ENCODE data around the gene FEZF1.

Gene FEZF1

DNA sequence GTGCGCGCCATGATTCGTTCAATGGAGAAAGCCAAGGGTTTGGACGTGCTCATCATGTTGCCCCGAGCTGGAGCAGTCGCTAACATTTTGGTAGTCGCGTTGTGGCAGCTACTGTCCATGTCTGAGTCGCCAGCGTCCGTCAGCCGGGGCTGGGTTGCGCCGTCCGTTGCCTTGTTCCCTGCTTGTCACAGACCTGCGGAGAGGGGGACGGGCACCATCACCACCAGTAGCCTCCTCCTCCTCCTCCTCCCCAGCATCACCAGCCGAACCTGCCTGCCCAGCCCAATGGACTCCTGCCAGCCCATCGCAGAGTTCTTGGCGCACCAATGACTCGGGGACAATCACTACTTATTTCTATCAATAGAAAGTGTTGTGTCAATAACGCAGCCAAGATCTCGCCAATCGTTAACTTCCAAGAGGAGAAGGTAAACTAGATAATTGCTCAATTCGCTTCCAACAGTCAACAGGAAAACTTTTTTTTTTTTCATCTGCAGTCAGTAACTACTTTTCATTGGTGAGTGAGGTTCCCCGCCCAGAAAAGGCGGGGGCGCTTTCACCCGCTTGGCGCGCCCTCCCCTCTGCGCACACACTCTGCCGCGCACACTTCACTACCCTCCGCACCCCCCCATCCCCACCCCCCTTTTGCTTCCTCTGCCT lies at the start of gene FEZF1:
Gene FEZF1, minus strand, starts transcription at position 432 of the 657 bp plus-strand sequence. Its CDS starts 313 bp downstream, at position 119.
- no peak for DNase-seq (ENCODE audit: low spot score)

DNA sequence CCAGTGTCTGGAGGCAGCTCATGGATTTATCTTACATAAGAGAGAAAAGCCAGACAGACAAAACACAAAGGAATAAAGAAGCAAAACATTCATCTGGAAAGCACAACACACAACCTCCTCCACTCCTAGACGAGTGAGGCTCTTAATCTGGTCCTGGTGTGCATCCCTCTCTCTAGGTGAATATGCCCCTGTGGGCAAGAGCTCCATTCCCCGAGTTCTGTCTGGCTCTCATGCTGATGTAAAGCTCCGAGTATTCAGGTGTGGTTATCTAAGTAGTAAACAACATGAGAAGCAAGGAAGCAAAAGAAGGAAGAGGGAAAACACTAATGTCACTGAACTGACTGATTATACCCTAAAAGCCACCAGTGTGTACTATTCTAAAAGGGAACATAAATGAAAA lies 47.9 kb upstream of the FEZF1 start:
- no peak for DNase-seq (ENCODE audit: low spot score)

DNA sequence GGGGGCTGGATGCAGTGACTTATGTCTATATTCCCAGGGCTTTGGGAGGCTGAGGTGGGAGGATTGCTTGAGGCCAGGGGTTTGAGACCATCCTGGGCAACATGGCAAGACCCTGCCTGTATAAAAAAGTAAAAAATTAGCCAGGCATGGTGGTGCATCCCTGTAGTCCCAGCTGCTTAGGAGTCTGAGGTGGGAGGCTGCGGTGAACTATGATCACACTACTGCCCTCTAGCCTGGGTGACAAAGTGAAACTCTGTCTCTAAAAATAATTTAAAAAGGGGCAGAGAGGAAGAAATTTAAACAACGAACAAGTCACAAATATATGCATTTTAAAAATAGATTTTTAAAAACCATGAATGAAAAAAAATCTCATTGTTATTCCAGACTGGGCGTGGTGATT lies 46.2 kb upstream of the FEZF1 start:
- DNase-seq (ENCODE audit: low spot score) = no peak

DNA sequence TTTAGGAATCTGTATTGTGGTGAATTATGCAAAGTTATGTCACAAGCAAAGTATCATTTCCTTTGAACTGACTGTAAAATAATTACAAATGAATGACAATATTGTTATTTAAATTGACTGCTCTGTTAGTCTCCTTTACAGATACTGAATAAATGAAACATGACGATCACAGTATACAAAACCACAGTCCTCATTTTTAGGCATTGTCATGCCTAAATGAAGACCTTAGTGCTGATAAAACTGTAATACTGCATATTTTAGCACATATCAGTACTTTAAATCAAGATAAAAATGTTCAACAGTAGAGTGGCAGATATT lies 39.7 kb upstream of the FEZF1 start:
- no peak for DNase-seq (ENCODE audit: low spot score)

DNA sequence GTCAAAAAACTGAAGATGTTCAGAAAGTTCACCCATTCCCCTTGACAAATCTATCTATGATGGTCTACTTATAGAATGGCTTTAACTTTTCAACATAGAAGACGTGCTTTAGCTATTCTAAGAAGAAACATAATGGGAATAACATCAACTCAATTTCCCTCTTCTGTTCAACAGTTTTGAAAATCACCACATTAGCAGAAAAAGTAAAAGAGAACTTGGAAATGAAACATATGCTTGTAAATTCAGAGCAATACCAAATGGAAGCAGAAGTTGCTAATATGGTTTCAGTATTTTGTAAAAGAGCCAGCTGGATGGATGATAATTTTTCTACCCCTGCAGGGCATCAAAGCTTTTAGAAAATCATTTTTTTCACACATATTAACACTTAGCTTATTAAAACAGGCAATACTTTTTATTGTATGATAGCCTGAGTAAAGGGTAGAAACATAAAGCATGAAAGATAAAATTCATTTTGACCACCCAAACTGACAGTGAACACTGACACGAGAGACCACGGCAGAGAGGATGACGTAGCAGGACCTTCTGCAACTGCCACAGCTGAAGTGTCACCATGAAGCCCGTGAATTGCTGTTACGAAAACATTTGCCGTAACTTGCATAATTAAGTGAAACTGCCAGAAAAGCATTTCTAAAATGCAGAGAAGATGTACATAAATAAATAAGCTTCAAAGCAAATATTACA lies 39.2 kb upstream of the FEZF1 start:
- no peak for DNase-seq (ENCODE audit: low spot score)

DNA sequence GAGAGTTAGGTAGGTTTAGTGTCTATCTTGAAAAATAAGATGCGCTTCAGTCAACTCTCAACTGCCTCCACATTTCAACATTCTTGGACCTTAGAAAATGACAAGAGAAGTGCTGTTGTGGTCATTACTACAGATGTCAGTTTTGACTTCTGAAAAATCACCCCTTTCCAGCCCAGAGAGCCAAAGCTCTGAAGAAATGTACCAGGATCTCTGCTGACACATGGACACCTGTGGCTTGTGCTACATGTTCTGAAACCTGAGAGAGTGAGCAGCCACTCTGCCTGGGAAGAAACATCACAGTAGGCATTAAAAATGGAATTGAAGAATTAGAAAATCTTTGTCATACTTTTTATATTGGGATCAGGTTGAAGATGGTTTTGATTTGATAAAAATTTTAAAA lies 35.9 kb upstream of the FEZF1 start:
- no peak for DNase-seq (ENCODE audit: low spot score)

DNA sequence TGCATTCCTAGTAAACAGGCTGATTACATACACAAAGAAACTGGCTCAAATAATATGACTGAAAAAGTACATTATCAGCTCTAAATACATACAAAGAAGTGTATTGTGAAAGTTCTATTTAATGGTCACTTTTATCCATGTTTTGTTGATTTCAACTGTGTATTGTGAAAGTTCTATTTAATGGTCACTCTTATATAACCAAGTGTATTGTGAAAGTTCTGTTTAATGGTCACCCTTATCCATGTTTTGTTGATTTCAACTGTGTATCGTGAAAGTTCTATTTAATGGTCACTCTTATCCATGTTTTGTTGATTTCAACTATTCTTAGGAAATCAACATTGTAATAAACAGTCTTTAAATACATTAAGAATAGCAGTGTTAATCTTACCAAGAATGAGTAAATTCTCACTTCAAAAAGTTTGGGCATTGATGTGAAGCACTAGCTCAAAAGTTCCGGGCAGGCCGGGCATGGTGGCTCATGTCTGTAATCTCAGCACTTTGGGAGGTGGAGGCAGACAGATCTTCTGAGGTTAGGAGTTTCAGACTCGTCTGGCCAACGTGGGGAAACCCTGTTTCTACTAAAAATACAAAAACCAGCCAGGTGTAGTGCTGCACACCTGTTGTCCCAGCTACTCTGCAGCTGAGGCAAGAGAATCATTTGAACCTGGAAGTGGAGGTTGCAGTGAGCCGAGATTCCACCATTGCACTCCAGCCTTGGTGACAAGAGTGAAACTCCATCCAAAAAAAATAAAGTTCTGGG lies 34.8 kb upstream of the FEZF1 start:
- no peak for DNase-seq (ENCODE audit: low spot score)

DNA sequence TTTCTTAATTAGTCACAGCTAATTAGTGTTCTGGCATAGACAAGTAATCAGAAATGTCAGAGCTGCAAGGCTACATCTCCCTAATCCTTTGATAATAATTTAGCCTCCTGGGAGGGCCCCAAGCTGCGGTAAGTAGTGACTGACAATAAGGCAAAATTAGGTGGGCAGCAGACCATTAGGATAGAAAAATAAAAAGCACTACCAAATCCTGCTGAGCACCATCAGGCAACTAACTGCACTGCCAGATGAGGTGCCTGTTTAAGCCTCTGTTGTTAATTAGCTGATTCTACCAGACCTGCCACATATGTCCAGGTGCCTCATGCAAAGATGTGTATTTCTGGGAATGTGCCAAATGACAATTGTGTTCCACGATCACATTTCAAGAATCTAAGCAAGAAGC lies 32.5 kb upstream of the FEZF1 start:
- DNase-seq (ENCODE audit: low spot score) = no peak

DNA sequence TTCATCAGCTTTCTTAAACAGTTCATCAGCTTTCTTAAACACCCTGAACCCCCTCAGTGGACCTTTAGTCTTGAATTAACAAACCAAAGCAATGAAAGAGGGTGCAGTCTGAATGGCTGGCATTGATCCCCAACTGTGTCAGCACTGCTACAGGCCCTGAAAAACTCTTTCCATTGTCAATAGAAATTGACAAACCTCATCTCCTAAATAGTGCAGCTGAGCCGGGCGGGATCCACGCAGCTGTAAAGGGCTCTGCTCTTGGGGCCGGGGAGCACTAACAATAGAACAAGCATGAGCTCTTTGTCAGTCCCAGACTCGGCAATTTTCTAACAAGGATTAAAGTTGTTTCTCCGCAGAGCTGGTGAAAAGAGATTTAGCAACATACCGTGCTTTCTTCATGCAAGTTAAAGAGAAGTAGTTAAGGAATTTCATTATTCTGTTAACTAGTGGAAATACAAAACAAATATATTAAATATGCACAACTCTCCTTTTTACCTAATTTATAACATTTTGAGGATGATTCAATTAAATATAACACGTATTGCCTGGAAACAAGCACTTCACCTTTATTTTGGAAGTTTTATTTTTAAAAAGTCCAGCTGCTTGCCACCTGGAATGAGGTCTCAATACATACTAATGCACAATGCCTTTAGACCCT lies 24.7 kb upstream of the FEZF1 start:
- DNase-seq (ENCODE audit: low spot score) = no peak

DNA sequence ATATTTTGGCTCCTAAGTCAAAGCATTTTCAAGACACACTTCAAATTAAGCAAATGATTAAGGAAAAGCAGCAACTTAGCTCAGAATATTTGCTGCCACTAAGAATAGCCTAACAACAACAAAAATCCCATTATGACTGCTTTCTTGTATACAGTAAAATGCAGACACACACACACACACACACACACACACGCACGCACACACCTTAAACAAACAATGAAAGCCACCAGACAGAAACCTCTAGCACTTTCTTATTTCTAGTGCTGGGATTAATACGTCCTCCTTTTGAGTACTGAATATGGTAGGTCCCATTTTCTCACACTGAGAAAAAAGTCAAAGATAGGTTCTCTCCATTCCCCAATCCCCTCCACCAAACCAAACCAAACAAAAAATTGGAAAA lies 23.4 kb upstream of the FEZF1 start:
- no peak for DNase-seq (ENCODE audit: low spot score)

DNA sequence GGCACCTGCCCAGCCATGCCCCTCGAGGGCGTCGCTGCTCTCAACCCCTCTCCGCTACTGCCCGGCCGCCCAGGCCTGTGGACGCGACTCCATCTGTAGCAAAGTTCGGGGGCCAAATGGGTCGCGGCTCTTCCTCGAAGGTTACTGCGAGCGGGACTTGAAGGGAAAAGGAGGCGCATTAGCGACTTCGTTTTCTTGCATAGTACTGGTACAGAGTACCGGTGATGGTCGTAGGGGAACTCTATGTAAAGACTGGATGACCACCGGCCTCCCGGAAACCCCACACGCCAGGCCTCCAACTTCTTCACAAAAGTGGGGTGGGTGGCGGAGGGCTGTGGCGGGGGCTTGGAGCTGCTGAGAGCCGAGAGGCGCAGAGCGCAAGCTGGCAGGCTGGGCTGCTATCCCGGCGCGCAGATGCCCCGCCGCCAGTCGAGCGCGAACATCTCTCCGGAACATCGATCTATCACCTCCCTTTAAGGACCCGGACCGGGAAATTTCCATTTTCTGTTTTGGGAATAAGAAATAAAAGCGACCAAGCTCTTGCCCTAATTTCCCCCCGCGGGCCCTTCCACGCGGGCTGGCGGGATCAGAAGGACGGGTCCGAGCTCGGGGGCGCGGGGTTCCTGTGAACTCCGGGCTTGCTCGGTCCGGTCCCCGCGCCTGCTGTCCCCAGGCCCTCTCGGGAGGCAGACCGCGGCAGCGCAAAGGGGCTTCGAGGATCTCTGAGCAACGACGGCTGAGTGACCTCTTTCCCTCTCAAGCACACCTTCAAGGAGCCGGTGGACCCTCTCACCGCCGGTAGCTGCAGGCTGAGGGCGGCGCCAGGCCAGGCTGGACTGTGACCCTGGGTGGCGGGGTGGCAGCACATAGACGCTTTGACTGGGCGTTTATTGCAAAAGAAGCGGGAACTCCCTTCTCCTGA lies 12.2 kb upstream of the FEZF1 start:
- DNase-seq (ENCODE audit: low spot score) = no peak

DNA sequence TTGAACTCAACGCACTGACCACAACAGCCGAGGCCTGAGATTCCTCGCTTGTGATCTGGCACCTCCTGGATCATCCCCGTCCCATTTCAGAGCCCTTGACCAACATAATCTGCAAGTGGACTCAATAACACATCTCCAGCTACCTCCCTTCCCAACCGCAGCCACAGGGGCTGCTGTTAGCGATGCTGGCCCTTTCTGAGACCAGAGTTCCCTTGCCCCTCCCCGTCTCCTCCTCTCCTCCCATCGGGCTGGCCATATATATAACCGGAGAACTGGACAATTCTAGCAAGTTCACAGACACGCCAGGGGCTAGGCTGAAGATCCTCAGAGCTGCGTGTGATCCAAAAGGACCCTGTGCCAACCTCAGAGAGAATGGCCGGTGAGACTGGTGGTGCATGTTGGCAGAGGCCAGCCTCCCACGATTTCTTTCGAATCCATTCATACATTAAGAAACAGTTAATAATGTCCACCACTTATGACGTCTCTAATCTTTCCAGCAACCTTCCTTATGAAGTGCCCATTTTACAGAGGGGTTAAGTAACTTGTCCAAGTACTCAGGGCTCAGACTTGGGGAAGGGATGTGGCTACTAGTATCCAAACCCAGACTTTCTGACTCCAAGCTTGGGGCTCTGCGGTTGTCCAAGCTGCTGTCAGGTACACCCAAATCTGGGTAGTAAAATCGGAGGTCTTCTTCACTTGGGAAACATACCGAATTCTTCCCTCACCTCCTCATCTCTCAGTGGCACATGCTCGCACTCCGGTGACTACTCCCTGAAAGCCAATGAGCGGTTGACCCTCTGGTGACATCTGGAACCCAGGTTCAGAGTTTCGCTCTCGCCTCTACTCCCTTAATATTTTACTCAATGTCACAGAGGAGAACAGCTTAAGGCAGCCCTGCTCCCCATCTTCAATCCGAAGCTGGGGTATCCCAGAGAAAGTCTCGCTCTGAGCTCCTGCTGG lies 11.2 kb upstream of the FEZF1 start:
- DNase-seq (ENCODE audit: low spot score) = no peak

DNA sequence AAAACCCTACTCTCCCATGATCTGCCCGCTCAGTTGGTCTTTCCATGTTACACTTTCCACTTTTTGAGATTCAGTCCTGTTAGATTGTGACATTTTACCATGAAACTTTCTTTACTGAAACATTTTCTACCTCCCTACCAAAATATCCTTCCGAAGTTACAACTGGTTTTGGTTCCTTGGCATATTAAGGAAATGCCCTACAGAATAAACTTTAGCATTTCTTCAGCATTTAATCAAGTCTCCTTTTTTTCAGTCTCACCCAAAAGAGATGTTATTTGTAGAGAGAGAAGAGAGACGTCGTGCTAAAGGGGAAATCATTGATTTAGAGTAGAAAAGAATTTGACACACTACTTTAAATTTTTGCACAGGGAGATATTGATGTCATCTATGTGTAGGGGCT lies 9.7 kb upstream of the FEZF1 start:
- no peak for DNase-seq (ENCODE audit: low spot score)

DNA sequence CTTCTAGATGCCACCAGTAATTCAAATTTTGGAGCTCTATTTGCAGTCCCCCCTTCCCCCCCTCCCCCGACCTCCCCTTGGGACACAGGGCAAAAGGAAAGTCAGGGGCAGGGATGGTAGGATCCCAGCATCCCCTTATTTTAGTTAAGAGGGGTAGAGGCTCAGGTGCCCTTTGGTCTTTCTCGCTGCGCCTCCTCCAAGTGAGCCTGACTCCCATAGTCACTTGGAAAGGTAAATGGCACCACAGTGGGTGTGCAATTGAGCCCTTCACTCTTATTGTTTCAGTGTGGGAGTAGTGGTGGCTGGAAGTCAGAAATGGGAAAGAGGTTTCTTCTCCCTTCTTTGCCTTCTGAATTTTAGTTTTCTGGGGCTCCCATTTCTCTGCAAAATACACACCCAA lies 8.2 kb upstream of the FEZF1 start:
- no peak for DNase-seq (ENCODE audit: low spot score)

DNA sequence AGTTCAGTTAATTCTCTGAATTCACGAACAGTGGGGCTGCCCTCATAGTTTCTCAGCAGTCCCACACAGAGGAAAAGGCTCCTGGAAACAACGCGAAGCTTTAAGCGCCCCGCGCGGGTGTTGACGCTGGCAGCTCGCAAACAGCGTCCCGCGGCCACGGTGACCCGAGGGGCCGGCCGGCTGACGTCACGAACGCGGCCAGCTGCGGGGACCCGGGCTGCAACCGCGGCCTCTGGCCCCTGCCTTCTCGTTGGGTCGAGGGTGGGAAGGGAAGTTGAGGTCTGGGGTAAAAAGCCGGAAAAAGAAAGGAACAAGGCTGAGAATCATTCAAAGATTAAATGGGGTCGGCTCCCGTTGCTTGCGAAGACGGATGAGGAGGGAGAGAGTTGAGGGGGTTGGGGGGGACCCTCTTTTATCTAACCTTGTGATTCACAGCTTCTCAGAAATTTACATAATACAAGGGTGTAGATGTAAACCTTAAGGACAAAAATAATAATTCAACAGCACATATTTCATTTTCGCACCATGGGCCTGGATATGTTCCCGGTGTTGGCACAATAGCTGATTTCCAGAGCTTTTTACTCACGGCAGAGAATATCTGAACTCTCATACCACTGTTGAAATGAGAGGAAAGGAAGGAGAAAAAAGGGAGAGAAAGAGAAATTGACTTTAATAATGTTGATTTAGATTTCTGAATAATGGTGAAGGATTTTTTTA lies 7.3 kb upstream of the FEZF1 start:
- no peak for DNase-seq (ENCODE audit: low spot score)

DNA sequence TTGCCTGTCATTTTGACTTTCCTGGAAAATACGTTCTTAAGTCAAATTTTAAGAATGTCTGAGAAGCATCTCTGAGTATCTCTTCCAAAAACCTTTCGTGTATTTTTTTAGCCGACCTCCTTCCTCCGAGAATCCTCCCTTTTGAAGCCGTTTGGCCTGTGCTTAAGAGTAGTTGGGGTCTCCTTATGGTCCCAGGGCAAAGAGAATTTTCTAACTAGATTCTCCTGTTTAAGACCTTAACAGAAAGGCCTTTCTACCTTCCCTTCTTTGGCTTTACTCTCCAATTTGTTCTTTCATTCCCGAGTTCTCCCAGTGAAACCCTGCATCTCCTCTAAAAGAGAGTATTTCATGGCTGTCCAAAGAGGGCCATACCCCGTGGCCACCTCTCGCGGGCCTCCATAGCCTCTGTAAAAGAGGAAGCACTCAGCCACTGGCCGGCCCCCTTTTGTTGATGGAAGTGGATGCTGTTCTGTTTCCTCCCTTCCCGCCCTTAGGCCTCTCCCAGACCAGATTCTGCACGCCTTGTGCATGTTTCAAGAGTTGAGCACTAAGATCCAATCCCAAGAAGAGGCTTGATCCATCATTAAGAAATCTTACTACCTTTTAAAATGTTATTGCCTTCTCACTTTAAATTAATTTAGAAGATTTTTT lies 6.6 kb upstream of the FEZF1 start:
- no peak for DNase-seq (ENCODE audit: low spot score)

DNA sequence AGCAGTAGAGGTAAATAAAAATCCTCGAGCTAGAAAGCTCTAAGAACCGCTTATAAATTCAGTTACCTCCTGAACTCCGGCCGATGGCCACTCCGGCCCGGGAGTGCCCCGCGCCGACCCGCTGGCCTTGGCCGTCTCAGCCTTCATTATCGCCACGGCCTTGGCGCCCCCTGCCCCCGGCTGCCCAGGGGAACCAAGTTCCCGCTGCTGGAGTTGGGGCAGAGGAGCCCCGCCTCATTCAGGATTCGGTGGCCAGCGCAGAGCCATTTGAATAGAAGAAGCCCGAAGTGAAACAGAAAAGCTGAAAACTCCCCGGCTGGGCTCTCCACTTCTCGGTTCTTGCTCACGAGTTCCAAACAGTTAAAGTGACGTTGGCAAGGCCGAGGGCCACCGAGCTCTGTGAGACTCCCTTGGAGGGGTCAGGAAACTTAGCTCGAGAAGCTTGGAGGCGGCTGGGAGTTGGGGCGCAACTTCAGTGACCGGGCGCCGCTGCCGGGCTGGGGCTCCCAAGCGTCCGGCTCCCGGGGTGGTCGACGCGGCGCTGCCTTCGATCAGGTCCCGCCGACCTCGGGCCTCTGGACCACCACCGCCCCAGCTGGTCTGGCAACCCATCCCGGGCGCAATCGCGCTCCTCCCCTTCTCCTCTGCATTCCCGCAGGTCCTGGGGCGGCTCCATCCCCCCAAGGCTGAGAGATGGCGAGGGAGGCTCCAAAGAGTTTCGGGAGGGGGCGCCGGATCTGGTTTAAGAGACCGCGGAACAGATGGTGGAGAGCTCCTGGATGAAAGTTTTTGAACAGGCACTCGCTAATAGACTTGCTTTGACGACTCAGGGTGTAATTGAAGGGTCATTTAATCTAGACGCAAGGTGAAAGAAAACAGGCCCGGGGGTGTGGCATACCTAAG lies 5.8 kb upstream of the FEZF1 start:
- DNase-seq (ENCODE audit: low spot score) = no peak

DNA sequence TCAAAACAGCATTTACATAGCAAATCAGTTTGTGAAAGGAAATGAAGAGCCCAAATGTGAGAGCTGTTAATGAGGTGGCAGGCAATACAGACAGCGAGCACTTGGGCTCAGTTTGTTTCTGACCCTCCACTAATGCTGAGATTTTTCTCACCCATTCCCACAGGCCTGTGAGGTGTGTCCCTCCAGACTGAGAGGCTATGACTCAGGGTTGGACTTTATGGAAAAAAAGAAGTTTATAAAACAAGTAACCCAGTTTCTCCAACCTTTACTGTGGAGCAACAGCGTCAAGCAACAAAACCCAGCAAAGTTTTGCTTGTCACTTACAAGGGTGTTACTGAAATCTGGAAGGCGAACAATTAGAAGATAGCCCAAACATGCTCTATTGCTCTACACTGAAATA lies 4.9 kb upstream of the FEZF1 start:
- DNase-seq (ENCODE audit: low spot score) = no peak
